Transverse colon (tissue), 3 donors: ENCODE results near the gene DENND1A.
"Not testable (repeated sequence)": the region's sequence is repeated elsewhere in the genome, so short reads cannot be mapped to it uniquely, and the experiment has no call there.

ENCODE experiments used
- CTCF ChIP-seq, 5 experiments: fragments of 200-600 bp in 3 of 5; fragments of 450-650 bp in 2 of 5; sonication (generic) in 3 of 5; IDR thresholded peaks; 1 replicate in 2 of 5; 2 replicates in 3 of 5; pipeline ENCODE4 v1.5.1; 2016 to 2017; ENCODE audit warnings: antibody characterized with exemption in 5 of 5, inconsistent platforms in 3 of 5, mild to moderate bottlenecking in 2 of 5, moderate library complexity in 1 of 5
- EP300 ChIP-seq: sonication (generic); formaldehyde crosslinking; IDR thresholded peaks from one replicate; pipeline ENCODE4 v1.6.1; 2017; ENCODE audit warnings: antibody characterized with exemption, low read depth
- POLR2A ChIP-seq: fragments of 450-650 bp; IDR thresholded peaks from one replicate; pipeline ENCODE4 v1.6.1; 2016; ENCODE audit warnings: antibody characterized with exemption, mild to moderate bottlenecking, moderate library complexity

GRCh38 chr9:123398938-123399337 lies 531.0 kb downstream of the DENND1A start:
- TF ChIP-seq CTCF (IDR thresholded peaks at IDR 0.05); EP300; POLR2A: not testable (repeated sequence)
